Endodermal cell (in vitro differentiated cells): ENCODE data around the gene PIBF1. TPM values are rescaled to one million over a fixed set of nuclear protein-coding genes. Genes with fewer than 3 reads are reported as not detected.
"Not testable (repeated sequence)": the region's sequence is repeated elsewhere in the genome, so short reads cannot be mapped to it uniquely, and the experiment has no call there.

Experiments
- DNase-seq: peaks from one replicate; pipeline ENCODE4 v3.0.0-alpha.2; 2017
- H3K27ac ChIP-seq: 2 replicates; pipeline ENCODE4 v1.5.1; 2013; ENCODE audit warnings: mild to moderate bottlenecking, low read depth, low read length, moderate library complexity
- H3K27me3 ChIP-seq: 2 replicates; pipeline ENCODE4 v1.6.1; 2013; ENCODE audit warnings: mild to moderate bottlenecking, low read length, moderate library complexity; ENCODE audit not compliant: insufficient read depth, control insufficient read depth, poor library complexity, severe bottlenecking
- H3K36me3 ChIP-seq: 2 replicates; pipeline ENCODE4 v1.7.0; 2013; ENCODE audit warnings: mild to moderate bottlenecking, low read length, moderate library complexity; ENCODE audit not compliant: control insufficient read depth, insufficient read depth
- H3K4me1 ChIP-seq: one replicate; pipeline ENCODE4 v1.7.0; 2013; ENCODE audit warnings: low read length; ENCODE audit not compliant: control insufficient read depth, insufficient read depth
- H3K4me3 ChIP-seq: 2 replicates; pipeline ENCODE4 v1.5.1; 2013; ENCODE audit warnings: mild to moderate bottlenecking, low read length, moderate library complexity
- H3K9ac ChIP-seq: 2 replicates; pipeline ENCODE4 v1.6.1; 2013; ENCODE audit warnings: mild to moderate bottlenecking, low read length, moderate library complexity; ENCODE audit not compliant: poor library complexity, severe bottlenecking; ENCODE audit errors: extremely low read depth
- H3K9me3 ChIP-seq: 2 replicates; pipeline ENCODE4 v1.6.1; 2013; ENCODE audit warnings: mild to moderate bottlenecking, low read length, moderate library complexity; ENCODE audit not compliant: control insufficient read depth
- H3K27ac Mint-ChIP-seq: 2 replicates; pipeline ENCODE4 v1.8.0; 2020; ENCODE audit warnings: mixed read lengths
- H3K27me3 Mint-ChIP-seq: 2 replicates; pipeline ENCODE4 v1.8.0; 2021; ENCODE audit warnings: mild to moderate bottlenecking, mixed read lengths; ENCODE audit not compliant: insufficient read depth
- H3K36me3 Mint-ChIP-seq: 2 replicates; pipeline ENCODE4 v1.8.0; 2020; ENCODE audit warnings: low read depth, mixed read lengths
- H3K4me1 Mint-ChIP-seq: 2 replicates; pipeline ENCODE4 v1.8.0; 2020; ENCODE audit warnings: mixed read lengths
- H3K4me3 Mint-ChIP-seq: 2 replicates; pipeline ENCODE4 v1.8.0; 2020; ENCODE audit warnings: mild to moderate bottlenecking, moderate library complexity, mixed read lengths
- H3K9me3 Mint-ChIP-seq: 2 replicates; pipeline ENCODE4 v1.8.0; 2020; ENCODE audit warnings: mild to moderate bottlenecking, mixed read lengths
- WGBS, 2 experiments: methylation state at CpG; one replicate each; pipeline versions ENCODE4 v1.1.5 to v1.1.7; 2013; ENCODE audit warnings: missing lambda C conversion rate in 2 of 2, mixed read lengths in 1 of 2; ENCODE audit not compliant: insufficient coverage in 1 of 2, insufficient read length in 1 of 2; 5-methylcytosine and 5-hydroxymethylcytosine counted together
- total RNA-seq, 2 donors: library from RNA; stranded (reverse); fragmentation: NEBNext Ultra II Directional in 1 of 2; extraction: Animal tissue kit (Norgen Biotek cat#: 25700) in 1 of 2; gene quantifications; 2 replicates in 1 of 2; 3 replicates in 1 of 2; pipeline ENCODE4 v1.2.1, GENCODE V29; 2021
- TF ChIP-seq, protein P1 (sequence below): fragments of 200-600 bp; sonication (generic); conservative IDR thresholded peaks from 2 replicates; pipeline ENCODE4 v1.5.0; 2021; ENCODE audit warnings: antibody characterized with exemption, mild to moderate bottlenecking

Gene PIBF1
- total RNA-seq, 2 donors from 2014 or later = 25.6 to 35.2 TPM

DNA sequence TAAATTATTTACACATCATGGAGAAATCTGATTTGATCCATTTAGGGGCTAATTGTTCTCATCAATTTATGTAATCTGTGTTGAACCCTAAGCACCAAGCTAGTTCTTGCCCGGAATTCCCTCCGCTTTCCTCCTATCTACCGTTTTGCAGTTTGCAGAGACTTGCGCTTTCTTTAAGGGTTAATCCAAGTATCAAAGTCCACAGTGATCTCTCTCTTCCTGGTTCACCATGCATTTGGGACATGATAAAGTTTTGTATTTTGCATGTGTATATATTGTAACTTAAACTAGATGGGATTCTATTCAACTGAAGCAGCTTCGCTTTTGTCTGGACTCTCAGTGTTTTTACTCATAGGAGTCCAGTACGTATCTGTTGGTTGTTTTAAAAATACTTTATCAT lies 263.1 kb downstream of the PIBF1 start:
- peaks cover 12% of the 10 kb centered on the region for H3K4me1 Mint-ChIP-seq

DNA sequence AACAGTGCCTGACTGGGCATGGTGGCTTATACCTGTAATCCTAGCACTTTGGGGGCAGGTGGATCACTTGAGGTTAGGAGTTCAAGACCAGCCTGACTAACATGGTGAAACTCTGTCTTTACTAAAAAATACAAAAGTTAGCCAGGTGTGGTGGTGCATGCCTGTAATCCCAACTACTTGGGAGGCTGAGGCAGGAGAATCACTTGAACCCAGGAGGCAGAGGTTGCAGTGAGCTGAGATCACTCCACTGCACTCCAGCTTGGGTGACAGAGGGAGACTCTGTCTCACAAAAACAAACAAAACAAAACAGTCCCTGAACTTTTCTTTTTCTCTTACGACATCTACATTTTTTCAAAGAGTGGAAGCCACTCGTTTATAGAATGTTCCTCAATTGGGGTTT lies 266.7 kb downstream of the PIBF1 start:
- not testable (repeated sequence) for H3K27ac Mint-ChIP-seq, H3K27me3 Mint-ChIP-seq, H3K27me3 ChIP-seq, H3K4me3 Mint-ChIP-seq, H3K9me3 Mint-ChIP-seq, H3K9ac ChIP-seq, H3K27ac ChIP-seq, H3K9me3 ChIP-seq, H3K4me1 Mint-ChIP-seq, DNase-seq, H3K4me1 ChIP-seq, H3K36me3 Mint-ChIP-seq, H3K4me3 ChIP-seq, H3K36me3 ChIP-seq
- 63 to 73% methylated on average over 2 of the region's 2 CpGs for WGBS, 2 experiments

More for the DNA sequence above, 263.1 kb downstream of the PIBF1 start:
- H3K9ac ChIP-seq = no peak overlapping the region
- Mint-ChIP-seq H3K4me3 (no peak overlapping the region), H3K36me3 (no peaks in the 10 kb centered on the region), H3K27me3 (no peaks in the 10 kb centered on the region), H3K27ac (no peak overlapping the region), H3K9me3 (peaks cover 4% of the 10 kb centered on the region)
- H3K4me1 ChIP-seq = peaks cover 6% of the 10 kb centered on the region
- H3K4me3 ChIP-seq = no peak overlapping the region
- TF ChIP-seq, protein P1, sequence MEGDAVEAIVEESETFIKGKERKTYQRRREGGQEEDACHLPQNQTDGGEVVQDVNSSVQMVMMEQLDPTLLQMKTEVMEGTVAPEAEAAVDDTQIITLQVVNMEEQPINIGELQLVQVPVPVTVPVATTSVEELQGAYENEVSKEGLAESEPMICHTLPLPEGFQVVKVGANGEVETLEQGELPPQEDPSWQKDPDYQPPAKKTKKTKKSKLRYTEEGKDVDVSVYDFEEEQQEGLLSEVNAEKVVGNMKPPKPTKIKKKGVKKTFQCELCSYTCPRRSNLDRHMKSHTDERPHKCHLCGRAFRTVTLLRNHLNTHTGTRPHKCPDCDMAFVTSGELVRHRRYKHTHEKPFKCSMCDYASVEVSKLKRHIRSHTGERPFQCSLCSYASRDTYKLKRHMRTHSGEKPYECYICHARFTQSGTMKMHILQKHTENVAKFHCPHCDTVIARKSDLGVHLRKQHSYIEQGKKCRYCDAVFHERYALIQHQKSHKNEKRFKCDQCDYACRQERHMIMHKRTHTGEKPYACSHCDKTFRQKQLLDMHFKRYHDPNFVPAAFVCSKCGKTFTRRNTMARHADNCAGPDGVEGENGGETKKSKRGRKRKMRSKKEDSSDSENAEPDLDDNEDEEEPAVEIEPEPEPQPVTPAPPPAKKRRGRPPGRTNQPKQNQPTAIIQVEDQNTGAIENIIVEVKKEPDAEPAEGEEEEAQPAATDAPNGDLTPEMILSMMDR = no peak
- no peaks in the 10 kb centered on the region for H3K27me3 ChIP-seq
- H3K27ac ChIP-seq = no peak overlapping the region
- 96 to 98% methylated on average over 5 to 6 of the region's 6 CpGs for WGBS, 2 experiments
- no peaks in the 10 kb centered on the region for H3K9me3 ChIP-seq
- DNase-seq = no peak
- H3K36me3 ChIP-seq = no peaks in the 10 kb centered on the region

DNA sequence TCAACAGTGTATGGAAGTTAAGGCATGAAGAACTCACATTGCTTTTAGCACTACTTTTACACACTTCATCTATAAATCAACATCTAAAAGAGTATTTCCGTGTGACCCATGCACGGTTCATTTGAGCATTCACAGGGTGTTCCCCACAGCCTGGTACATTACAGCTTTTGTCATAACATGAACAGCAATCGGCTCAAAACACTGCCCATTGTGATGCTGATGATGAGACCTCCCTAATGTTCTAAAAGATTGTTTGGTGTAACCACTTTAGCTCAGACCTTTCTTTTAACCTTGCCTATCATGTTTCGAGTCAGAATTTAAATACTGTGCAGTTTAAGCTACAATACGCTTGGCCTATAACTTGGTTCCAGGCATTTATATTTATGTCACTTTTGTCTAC lies 272.8 kb downstream of the PIBF1 start:
- Mint-ChIP-seq H3K27me3 (peaks cover 15% of the 10 kb centered on the region), H3K36me3 (no peaks in the 10 kb centered on the region), H3K4me1 (peaks cover 21% of the 10 kb centered on the region), H3K9me3 (no peaks in the 10 kb centered on the region), H3K4me3 (no peak overlapping the region), H3K27ac (no peak overlapping the region)
- Histone ChIP-seq H3K9me3 (no peaks in the 10 kb centered on the region), H3K27me3 (peaks cover 13% of the 10 kb centered on the region), H3K36me3 (no peaks in the 10 kb centered on the region), H3K4me3 (no peak overlapping the region), H3K9ac (no peak overlapping the region), H3K4me1 (peaks cover 7% of the 10 kb centered on the region), H3K27ac (no peak overlapping the region)
- no peak for DNase-seq
- TF ChIP-seq, protein P1 = no peak
- 51 to 63% methylated on average over 4 to 5 of the region's 5 CpGs for WGBS, 2 experiments
